ENCODE results near the gene ETFA. TPM values are rescaled to one million over a fixed set of nuclear protein-coding genes. Genes with fewer than 3 reads are reported as not detected.

ETFA gene
- total and polyA plus RNA-seq, 2 of the 8 experiments (the other 6 are each of a cell fraction or from before 2014, with no cell fraction given), result 60.9 to 90.0 TPM

DNA sequence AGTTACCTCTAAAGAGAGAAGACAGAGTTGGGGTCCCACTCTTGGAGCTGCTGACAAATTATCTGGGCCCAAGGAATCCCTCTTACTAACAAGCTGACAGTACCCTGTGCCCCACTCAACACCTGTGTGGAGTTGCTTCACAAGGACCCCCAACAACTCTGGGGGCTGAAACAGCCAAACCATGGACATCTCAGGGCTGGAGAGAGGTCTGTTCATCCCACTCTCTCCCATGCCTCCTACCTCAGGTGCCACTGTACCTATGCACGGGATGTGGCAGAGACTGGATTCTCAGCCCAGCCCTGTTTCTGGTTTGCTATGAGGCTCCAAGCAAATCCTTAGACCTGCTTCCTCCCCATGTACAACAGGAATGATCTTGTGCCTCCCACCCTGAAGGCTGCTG lies 101.7 kb downstream of the ETFA start:
- no peak for FAIRE-seq
- no peaks in the 10 kb centered on the region for H3K27me3 ChIP-seq (replicated peaks in 1 of 4; ENCODE audit: control insufficient read depth in 3 of 4, extremely low read depth in 1 of 4, insufficient read depth in 3 of 4, low read length in 3 of 4)
- no peaks in the 10 kb centered on the region for H3K9me3 ChIP-seq (ENCODE audit: insufficient read depth in 2 of 2, low read depth in 1 of 2, low read length in 1 of 2)
- DNase-seq (ENCODE audit: low read depth in 1 of 2, low spot score in 2 of 2), result no peak
- TF ChIP-seq SP4 (IDR thresholded peaks at IDR 0.05; ENCODE audit: low read length) (no peak), EGR1 (IDR thresholded peaks at IDR 0.05; ENCODE audit: borderline replicate concordance, low read depth, low read length) (no peak), TCF12 (IDR thresholded peaks at IDR 0.05; ENCODE audit: low read depth, low read length) (no peak), HDAC6 (IDR thresholded peaks at IDR 0.05; ENCODE audit: low read depth, low read length) (no peak), FOSL1 (IDR thresholded peaks at IDR 0.05; ENCODE audit: insufficient read depth, low read depth, low read length) (no peak)
- TF ChIP-seq, protein P1, sequence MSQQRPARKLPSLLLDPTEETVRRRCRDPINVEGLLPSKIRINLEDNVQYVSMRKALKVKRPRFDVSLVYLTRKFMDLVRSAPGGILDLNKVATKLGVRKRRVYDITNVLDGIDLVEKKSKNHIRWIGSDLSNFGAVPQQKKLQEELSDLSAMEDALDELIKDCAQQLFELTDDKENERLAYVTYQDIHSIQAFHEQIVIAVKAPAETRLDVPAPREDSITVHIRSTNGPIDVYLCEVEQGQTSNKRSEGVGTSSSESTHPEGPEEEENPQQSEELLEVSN (IDR thresholded peaks at IDR 0.05), result no peak
- H3K56ac ChIP-seq (replicated peaks; ENCODE audit: insufficient read length, low read depth, low read length), result no peak overlapping the region
- H2BK12ac ChIP-seq (ENCODE audit: low read depth, low read length), result no peak overlapping the region
- no peak overlapping the region for H3K9ac ChIP-seq (replicated peaks in 1 of 4; ENCODE audit: extremely low read depth in 1 of 4, low read depth in 3 of 4, low read length in 3 of 4)
- no peak overlapping the region for H2AFZ ChIP-seq (ENCODE audit: low read length)
- H2AK5ac ChIP-seq (ENCODE audit: low read depth, low read length), result no peak overlapping the region
- no peaks in the 10 kb centered on the region for H3K23me2 ChIP-seq (ENCODE audit: low read depth, low read length)
- H3K14ac ChIP-seq (ENCODE audit: insufficient read length), result no peak overlapping the region
- no peaks in the 10 kb centered on the region for H3K4me1 ChIP-seq (replicated peaks in 1 of 4; ENCODE audit: control insufficient read depth in 3 of 4, insufficient read depth in 4 of 4, low read length in 3 of 4)
- H3K79me1 ChIP-seq (ENCODE audit: low read depth, low read length), result no peaks in the 10 kb centered on the region
- ChIA-PET POLR2A (ENCODE audit: partially characterized antibody) (no interaction called here), CTCF (ENCODE audit: partially characterized antibody) (interaction anchor here (1.2 kb wide), 1 partner anchor 26 kb away, joined by 3 read pairs; no protein-coding TSS in a partner anchor)
- peaks cover 3% of the 10 kb centered on the region in 2 experiments for H4K20me1 ChIP-seq (replicated peaks in 1 of 2; ENCODE audit: control insufficient read depth in 1 of 2, insufficient read depth in 2 of 2, low read length in 2 of 2)
- 100% methylated on average over 1 of the region's 1 CpG; no CpG with 5 or more reads in 1 of the 2 experiments for WGBS, 2 experiments (ENCODE audit: extremely low coverage in 1 of 2, insufficient coverage in 1 of 2, insufficient read length in 1 of 2, insufficient replicate concordance in 2 of 2, low coverage in 1 of 2, low lambda C conversion rate in 2 of 2, missing lambda C conversion rate in 1 of 2)
- no peak overlapping the region for H4K91ac ChIP-seq (replicated peaks; ENCODE audit: insufficient read length, low read length)
- H2BK20ac ChIP-seq (ENCODE audit: low read length), result no peak overlapping the region
- H3K36me3 ChIP-seq (ENCODE audit: control insufficient read depth in 2 of 4, insufficient read depth in 4 of 4, low read length in 3 of 4), result peaks cover 0 to 4% (median 0%) of the 10 kb centered on the region in 4 experiments; a peak in 2 of 8 replicates
- H3K27ac ChIP-seq (ENCODE audit: low read depth, low read length), result no peak overlapping the region
- H3K4me2 ChIP-seq (ENCODE audit: insufficient read depth in 1 of 2, low read depth in 2 of 2, low read length in 2 of 2), result no peak overlapping the region
- no peak overlapping the region for H2BK5ac ChIP-seq (ENCODE audit: low read depth, low read length)
- no peaks in the 10 kb centered on the region for H3K79me2 ChIP-seq (ENCODE audit: control insufficient read depth in 1 of 2, insufficient read depth in 2 of 2, low read length in 2 of 2)
- H3K4ac ChIP-seq (replicated peaks; ENCODE audit: insufficient read length, low read depth, low read length), result no peak overlapping the region
- H3K18ac ChIP-seq (ENCODE audit: extremely low read depth, low read length), result no peak overlapping the region
- no peak overlapping the region for H3K4me3 ChIP-seq (ENCODE audit: extremely low read depth in 1 of 4, insufficient read depth in 2 of 4, low read depth in 3 of 4, low read length in 4 of 4)
- H4K5ac ChIP-seq (ENCODE audit: insufficient read length, low read depth, low read length), result no peak overlapping the region
- no peak overlapping the region for H4K8ac ChIP-seq (ENCODE audit: extremely low read depth, insufficient read depth, low read length)
- H2BK120ac ChIP-seq (replicated peaks; ENCODE audit: low read depth, low read length), result no peak overlapping the region
- no peak overlapping the region for H2BK15ac ChIP-seq (ENCODE audit: low read length)
- H3K23ac ChIP-seq (ENCODE audit: insufficient read length), result no peak overlapping the region

Measured in H1 (cell line).